Stimulated activated CD4-positive, alpha-beta T cell treated with anti-CD3 and anti-CD28 coated beads, Interleukin-1b, Interleukin-23, amount 100 ng/mL, for 24 hours (primary cell): ENCODE results near the gene SELENOI.

Experiments used
- DNase-seq, 4 experiments: peaks; one replicate each; pipeline ENCODE4 v3.0.0-alpha.2; 2020; ENCODE audit warnings: low read depth in 4 of 4, low spot score in 1 of 4

Gene SELENOI

DNA sequence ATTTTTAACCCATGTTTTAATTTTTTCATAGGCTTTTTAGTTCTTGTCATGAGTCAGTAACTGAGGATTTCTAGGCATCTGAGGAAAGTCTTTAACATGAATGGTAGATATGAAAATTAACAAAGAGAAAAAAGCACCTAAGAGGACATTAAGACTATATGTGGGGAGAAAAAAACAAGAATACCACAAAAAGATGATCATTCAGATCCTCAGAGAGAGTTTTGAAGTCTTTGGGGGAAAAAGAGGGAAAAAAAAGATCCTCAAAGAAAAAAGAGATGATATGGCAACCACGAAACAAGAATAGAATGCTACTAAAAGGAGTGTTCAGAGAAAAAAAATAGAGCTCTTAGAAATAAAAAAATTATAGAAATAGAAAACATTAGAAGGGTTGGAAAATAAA, 63.8 kb downstream of the SELENOI start:
- no peak for DNase-seq

GRCh38 chr2:26410764-26411243, 64.9 kb downstream of the SELENOI start:
- no peak for DNase-seq

DNA sequence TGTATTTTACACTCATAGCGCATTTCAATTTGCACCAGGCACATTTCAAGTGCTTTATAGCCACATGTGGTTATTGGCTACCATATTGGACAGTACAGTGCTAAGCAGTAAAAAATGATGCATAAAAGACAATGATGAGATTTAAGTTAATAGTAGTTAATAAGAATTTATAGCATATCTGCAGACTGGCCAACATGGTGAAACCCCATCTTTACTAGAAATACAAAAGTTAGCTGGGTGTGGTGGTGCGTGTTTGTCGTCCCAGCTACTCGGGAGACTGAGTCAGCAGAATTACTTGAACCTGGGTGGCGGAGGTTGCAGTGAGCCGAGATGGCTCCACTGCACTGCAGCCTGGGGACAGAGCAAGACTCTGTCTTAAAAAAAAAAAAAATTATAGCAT, 65.5 kb downstream of the SELENOI start:
- DNase-seq = no peak

DNA sequence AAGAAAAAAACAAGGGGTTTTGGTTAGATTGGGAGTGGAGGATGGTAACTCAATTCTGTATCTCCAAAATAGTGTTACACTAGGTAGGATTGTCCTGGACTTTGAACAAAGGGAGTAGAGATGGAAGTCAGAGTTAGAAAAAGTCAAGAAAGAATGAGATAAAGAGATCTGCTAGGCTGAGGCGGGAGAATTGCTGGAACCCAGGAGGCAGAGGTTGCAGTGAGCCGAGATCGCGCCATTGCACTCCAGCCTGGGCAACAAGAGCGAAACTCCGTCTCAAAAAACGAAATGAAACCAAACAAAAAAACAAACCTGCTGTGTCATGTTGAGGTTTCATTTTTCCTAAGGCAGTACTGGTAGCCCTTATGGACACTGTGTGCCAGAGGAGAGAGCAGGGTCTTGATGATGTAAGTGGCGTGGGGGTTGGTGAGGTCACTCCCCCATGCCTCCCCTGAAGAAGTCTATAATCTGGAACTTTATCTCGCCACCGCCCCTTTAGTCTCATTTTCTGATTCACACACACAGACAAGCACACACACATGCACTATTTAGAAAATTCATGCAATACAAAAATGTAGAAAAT, 66.2 kb downstream of the SELENOI start:
- DNase-seq = no peak

DNA sequence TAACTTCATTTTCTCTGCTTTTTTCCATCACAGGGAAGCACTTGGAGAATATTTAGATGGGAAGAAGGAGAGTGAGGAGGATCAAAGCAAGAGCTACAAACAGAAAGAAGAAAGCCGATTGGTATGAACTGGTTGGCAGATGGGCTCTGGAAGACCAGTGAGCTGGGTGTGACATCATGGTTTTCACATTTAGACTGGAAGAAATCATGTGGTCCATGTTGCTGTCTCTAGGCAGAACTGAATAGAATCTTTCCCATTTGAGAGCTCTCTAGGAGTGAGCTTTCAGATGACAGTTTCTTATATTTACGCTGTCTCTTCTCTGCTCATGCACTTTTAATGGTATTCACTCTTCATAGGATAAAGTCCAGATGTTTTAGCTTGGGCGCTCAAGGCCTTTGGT, 68.4 kb downstream of the SELENOI start:
- no peak for DNase-seq

GRCh38 chr2:26421961-26422360, 76.0 kb downstream of the SELENOI start:
- DNase-seq = no peak

- no peak for DNase-seq
Measured at GRCh38 chr2:26422947-26423629, 77.1 kb downstream of the SELENOI start.

DNA sequence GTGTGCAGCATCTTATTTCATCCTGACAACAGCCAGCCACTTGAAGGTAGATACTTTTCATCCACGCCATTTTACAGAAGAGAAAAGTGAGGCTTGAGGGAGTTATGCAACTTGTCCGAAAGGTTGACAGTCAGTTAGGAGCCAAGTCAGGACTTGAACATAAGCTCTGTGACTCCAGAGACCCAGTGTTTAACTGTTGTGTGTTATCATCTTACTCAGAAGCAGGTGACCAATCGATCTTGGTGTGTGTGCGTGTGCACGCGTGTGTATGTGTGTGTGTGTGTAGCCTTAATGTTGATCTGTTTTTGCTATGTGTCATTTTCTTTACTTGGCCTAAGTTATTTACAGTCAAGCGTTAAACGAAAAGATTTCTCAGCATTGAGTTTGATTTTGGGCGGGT, 77.8 kb downstream of the SELENOI start:
- no peak for DNase-seq

GRCh38 chr2:26424221-26424620, 78.3 kb downstream of the SELENOI start:
- no peak for DNase-seq

DNA sequence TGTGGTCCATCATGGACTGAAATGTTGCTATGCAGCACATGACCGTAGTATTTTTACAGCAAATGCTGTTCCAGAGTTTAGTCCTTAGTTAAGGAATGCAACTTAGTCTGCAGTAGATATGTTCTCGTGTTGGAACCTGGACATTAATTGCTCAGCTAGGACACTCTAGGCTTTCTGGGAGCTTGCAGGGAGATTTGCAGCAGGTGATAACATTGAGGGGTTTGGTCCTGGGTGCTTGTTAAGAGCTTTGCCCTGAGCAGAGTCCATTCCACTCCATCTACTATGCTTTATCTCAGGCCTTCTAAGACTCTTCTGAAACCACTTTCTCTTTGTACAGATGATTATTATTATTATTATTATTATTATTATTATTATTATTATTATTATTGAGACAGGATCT, 82.9 kb downstream of the SELENOI start:
- no peak for DNase-seq

DNA sequence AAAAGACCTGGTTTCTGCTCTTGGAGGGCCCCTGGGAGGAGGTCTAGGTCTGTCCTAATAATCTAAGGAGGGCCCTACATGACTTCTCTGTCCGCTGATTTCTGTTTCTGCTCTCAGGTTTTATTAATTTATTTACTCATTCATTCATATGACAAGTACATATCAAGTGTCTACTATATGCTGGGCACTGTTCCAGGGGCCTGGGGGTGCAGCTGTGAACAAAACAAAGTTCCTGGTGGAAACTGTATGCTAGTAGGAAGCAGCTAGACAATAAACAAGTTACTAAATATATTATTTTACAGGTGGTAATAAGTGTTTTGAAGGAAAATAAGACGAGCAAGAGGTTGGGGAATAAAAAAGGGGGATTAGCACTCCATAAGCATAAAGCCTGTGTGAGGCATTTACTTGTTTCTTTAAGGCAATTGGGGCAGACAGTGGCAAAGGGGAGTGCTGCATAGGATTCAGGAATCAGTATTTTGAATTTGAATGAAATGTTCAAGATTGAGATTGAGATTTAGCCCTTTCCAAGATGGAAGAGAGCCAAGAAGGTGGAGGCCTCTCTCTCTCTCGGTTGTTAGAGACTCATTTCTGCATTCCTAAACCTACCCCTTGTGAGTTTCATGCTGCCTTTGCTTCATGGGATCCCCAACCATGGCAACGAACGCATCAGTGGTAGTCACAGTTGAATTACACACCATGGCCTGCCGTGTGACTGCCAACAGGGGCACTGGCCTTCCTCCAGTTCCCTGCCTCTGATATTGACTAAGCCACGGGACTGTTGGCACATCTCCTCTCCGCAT, 84.0 kb downstream of the SELENOI start:
- no peak for DNase-seq

- no peak for DNase-seq
Measured at GRCh38 chr2:26430826-26431225, 84.9 kb downstream of the SELENOI start.

DNA sequence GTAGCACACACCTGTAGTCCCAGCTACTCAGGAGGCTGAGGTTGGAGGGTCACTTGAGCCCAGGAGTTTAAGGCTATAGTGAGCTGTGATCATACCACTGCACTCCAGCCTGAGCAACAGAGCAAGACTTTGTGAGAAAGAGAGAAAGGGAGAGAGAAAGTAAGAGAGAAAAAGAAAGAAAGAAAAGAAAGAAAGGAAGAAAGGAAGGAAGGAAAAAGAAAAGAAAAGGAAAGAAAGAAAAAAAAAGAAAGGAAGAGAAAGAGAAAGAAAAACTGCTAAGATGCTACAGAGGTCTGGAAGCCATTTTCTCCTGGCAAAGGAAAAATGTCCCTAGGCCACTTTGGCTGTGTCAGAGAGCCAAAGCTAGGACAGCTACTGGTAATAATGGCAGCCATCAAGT, 86.4 kb downstream of the SELENOI start:
- DNase-seq = no peak

- DNase-seq = no peak
Measured at GRCh38 chr2:26432859-26433258, 86.9 kb downstream of the SELENOI start.

DNA sequence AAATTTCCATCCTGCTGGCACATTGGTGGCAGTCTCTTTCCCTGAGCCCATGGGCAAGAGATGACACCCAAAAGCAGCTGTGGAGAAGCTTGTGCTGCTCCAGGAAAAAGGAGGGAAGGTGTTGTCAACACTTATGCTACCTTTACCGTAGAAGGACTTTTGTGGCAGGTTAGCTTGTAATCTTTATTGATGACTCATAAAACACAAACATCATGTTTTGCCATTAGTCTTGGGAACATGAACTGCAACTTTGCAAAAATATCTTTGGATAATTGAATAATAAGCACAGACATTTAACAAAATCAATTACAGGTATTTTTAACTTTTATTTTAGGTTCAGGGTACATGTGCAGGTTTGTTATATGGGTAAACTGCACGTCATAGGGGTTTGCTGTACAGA, 89.2 kb downstream of the SELENOI start:
- DNase-seq = no peak

- no peak for DNase-seq
Measured at GRCh38 chr2:26438526-26438925, 92.6 kb downstream of the SELENOI start.

GRCh38 chr2:26438926-26439325, 93.0 kb downstream of the SELENOI start:
- DNase-seq = no peak

DNA sequence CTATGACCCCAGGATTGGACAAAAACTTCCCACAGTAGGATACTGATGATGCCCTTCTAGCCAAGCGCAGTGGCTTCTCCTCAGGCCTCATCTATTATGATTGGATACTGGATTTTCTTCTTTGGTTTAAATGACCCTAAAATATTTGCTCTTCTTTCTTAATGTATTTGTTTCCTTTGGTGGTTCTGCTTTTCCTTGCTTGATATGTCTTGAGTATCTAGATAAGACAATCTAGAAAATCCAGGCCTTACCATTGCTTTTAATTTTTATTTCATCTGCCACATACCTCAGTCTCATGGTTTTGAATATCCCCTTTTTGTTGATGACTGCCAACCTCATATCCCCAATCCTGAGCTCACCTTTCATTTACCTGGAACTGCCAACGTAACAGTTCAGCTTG, 96.4 kb downstream of the SELENOI start:
- no peak for DNase-seq

GRCh38 chr2:26442707-26443106, 96.8 kb downstream of the SELENOI start:
- DNase-seq = no peak

- no peak for DNase-seq
Measured at GRCh38 chr2:26444236-26444635, 98.3 kb downstream of the SELENOI start.
